ENCODE data around the gene RNU1-3. TPM values are rescaled to one million over a fixed set of nuclear protein-coding genes. Genes with fewer than 3 reads are reported as not detected.

RNU1-3 gene
- under 0.01 TPM in 1 of 2 replicates, not detected in the other for total RNA-seq

GRCh38 chr1:16666502-16667413 lies at the start of gene RNU1-3:
RNU1-3 (minus strand) TSS chr1:16666948.

Other genes starting within 250 kb of the RNU1-3 start
- gene SPATA21, start 229.5 kb downstream of the RNU1-3 start, total RNA-seq = not detected in 2 replicates
- gene NECAP2, start 226.2 kb downstream of the RNU1-3 start, total RNA-seq = 153 and 157 TPM in 2 replicates
- gene RNU1-1, start 152.7 kb downstream of the RNU1-3 start, total RNA-seq = under 0.01 TPM in 1 of 2 replicates, not detected in the other
- gene NBPF1, start 53.4 kb downstream of the RNU1-3 start, total RNA-seq = 9.7 and 9.8 TPM in 2 replicates
- under 0.01 TPM in 1 of 2 replicates, not detected in the other for gene RNU1-4, start 73.6 kb upstream of the RNU1-3 start, total RNA-seq
- gene RNU1-2, start 229.0 kb upstream of the RNU1-3 start, total RNA-seq = under 0.01 TPM in 1 of 2 replicates, not detected in the other